Measurements from ENCODE around the gene MARF1. TPM values are rescaled to one million over a fixed set of nuclear protein-coding genes. Genes with fewer than 3 reads are reported as not detected.

The MARF1 gene
- total RNA-seq, 4 donors from 2014 or later: 32.0 to 52.6 (median 41.1) TPM

DNA sequence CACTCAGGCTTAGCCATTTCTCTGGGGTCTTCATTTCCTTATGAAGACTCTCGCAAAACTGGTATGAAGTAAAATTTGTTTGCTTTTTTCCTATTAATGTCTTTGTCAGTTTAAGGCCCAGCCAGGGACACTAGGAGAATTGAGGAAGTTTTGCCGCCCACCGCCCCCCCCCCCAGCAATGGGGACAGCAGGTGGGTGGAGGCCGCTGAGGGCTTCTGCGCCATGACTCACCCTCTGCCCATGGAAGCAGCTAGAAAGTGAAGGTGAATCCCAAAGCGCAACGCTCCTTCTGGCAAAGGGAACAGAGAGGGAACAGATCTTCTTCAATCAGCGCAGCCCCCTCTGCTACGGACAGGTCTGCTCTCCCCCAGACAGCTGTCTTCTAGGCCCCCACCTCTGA is 49.7 kb downstream of the MARF1 start:
- DNase-seq: no peak
- H3K27ac ChIP-seq: no peak overlapping the region
- no peaks in the 10 kb centered on the region for H3K9me3 ChIP-seq
- peaks cover 0 to 27% (median 9%) of the 10 kb centered on the region in 4 donors for H3K36me3 ChIP-seq
- WGBS, 2 donors (ENCODE audit: low coverage in 1 of 2): 87 to 92% methylated on average over 5 to 9 of the region's 9 CpGs
- H3K27me3 ChIP-seq: no peaks in the 10 kb centered on the region
- no peak overlapping the region for H3K4me3 ChIP-seq
- in situ Hi-C loops (cut with MboI; ENCODE audit: low pct_ligation_motif_present in 1 of 4, low pct_unique_long_range_greater_than_20kb in 1 of 4, low sequenced_read_pairs in 3 of 4): no loop called here
- intact Hi-C loops (cut with DNase I; ENCODE audit: low total_unique reads): loop anchor here (1.0 kb wide), 1 partner anchor 21 kb away; no protein-coding TSS in a partner anchor
- no peak for TF ChIP-seq POLR2AphosphoS5 (IDR thresholded peaks at IDR 0.05)
- H3K4me1 ChIP-seq: peaks cover 10 to 32% (median 16%) of the 10 kb centered on the region in 4 donors

DNA sequence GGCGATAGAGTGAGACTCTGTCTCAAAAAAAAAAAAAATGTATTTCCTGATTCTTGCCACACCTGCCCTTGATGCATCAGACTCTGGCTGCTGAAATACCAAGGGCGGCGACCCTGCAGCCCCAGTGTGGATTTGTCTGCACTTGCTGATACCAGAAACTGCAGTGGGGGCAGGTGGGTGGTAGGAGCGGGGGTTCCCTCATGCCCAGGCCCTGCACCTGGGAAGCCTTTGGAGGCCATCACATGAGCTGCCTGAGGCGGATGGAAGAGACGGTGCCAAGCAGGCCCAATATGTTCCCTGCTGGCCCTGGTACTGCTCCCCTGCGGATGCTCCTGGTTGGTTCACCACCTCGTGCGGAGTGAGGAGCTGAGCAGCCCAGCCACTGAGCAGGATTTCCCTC is 50.6 kb downstream of the MARF1 start:
- peak overlapping the region; percentile 28 to 90 (median 41) for H3K27ac ChIP-seq
- H3K36me3 ChIP-seq: peaks cover 0 to 19% (median 7%) of the 10 kb centered on the region in 4 donors
- H3K9me3 ChIP-seq: no peaks in the 10 kb centered on the region
- TF ChIP-seq POLR2AphosphoS5 (IDR thresholded peaks at IDR 0.05) (no peak), EP300 (IDR thresholded peaks at IDR 0.05; ENCODE audit: low read depth) (no peak), POLR2A (IDR thresholded peaks at IDR 0.05) (no peak)
- TF ChIP-seq, protein P1, sequence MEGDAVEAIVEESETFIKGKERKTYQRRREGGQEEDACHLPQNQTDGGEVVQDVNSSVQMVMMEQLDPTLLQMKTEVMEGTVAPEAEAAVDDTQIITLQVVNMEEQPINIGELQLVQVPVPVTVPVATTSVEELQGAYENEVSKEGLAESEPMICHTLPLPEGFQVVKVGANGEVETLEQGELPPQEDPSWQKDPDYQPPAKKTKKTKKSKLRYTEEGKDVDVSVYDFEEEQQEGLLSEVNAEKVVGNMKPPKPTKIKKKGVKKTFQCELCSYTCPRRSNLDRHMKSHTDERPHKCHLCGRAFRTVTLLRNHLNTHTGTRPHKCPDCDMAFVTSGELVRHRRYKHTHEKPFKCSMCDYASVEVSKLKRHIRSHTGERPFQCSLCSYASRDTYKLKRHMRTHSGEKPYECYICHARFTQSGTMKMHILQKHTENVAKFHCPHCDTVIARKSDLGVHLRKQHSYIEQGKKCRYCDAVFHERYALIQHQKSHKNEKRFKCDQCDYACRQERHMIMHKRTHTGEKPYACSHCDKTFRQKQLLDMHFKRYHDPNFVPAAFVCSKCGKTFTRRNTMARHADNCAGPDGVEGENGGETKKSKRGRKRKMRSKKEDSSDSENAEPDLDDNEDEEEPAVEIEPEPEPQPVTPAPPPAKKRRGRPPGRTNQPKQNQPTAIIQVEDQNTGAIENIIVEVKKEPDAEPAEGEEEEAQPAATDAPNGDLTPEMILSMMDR (IDR thresholded peaks at IDR 0.05): no peak
- H3K27me3 ChIP-seq: no peaks in the 10 kb centered on the region
- no peak overlapping the region for H3K4me3 ChIP-seq
- intact Hi-C loops (cut with DNase I; ENCODE audit: low total_unique reads): no loop called here
- 51 to 62% methylated on average over 2 to 9 of the region's 9 CpGs for WGBS, 2 donors (ENCODE audit: low coverage in 1 of 2)
- peaks cover 10 to 32% (median 16%) of the 10 kb centered on the region in 4 donors for H3K4me1 ChIP-seq
- peak; percentile 27 for DNase-seq
- in situ Hi-C loops (cut with MboI; ENCODE audit: low pct_ligation_motif_present in 1 of 4, low pct_unique_long_range_greater_than_20kb in 1 of 4, low sequenced_read_pairs in 3 of 4): no loop called here

DNA sequence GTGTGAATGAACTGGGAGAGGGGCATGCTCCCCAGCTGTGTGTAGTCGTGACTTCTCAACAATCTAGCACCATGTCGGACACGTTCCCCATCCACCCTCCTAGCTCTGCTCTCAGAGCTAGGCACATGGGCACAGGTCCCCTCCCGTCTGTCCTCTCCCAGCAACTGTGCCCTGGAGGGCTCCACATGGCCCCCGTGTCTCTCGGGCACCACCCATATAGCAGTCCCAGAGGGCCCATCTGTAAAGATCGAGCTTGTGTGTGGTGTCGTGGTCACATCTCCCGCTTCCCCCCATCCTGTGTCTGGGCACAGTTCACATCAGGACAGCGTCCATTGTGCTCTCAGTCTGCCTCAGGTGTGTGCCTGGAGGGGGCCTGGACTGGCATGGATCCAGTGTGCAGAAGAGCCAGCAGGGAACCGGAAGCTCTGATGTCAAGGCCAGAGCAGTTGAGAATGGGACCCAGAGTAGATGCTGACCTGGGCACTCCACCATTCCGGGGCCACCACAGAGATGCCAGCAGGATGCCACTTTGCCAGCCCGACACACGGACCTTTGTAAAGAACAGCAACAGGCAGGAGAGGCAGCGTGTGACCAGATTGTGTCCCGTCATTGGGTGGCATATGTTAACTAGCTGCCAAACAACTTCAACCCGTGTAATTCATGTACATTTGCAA is 55.7 kb downstream of the MARF1 start:
- Histone ChIP-seq H3K9me3 (peaks cover 0 to 3% of the 10 kb centered on the region in 2 donors), H3K36me3 (no peaks in the 10 kb centered on the region), H3K27me3 (no peaks in the 10 kb centered on the region), H3K27ac (no peak overlapping the region), H3K4me3 (no peak overlapping the region), H3K4me1 (peaks cover 10 to 29% (median 15%) of the 10 kb centered on the region in 4 donors)
- DNase-seq: no peak
- intact Hi-C loops (cut with DNase I; ENCODE audit: low total_unique reads) (no loop called here), in situ Hi-C loops (cut with MboI; ENCODE audit: low pct_ligation_motif_present in 1 of 4, low pct_unique_long_range_greater_than_20kb in 1 of 4, low sequenced_read_pairs in 3 of 4) (loop anchor here in 1 of 4 donors (10.0 kb wide), 1 partner anchor 62 kb away; no protein-coding TSS in a partner anchor)
- TF ChIP-seq POLR2A (IDR thresholded peaks at IDR 0.05): no peak
- TF ChIP-seq POLR2AphosphoS5 (IDR thresholded peaks at IDR 0.05): no peak
- TF ChIP-seq EP300 (IDR thresholded peaks at IDR 0.05; ENCODE audit: low read depth): no peak
- TF ChIP-seq, protein P1 (IDR thresholded peaks at IDR 0.05): no peak
- WGBS, 2 donors (ENCODE audit: low coverage in 1 of 2): 97% methylated on average over 17 of the region's 17 CpGs; no CpG with 5 or more reads in 1 of the 2 donors

DNA sequence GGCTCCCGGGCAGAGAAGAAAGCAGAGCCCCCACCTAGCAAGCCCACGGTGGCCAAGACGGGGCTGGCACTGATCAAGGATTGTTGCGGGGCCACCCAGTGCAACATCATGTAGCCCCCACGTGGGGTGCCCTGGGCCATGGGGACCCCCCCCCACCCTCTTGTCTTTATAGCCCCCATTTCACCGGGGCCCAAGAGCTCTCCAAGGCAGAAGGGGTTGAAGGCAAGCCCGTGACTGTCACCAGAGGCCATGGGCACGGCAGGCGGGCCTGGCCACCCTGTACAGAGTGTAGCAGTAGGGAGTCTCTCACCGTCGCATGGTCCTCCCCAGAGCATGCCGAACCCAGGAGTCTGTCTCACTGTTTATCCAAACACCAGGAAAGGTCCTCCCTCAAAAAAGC is 56.2 kb downstream of the MARF1 start:
- Histone ChIP-seq H3K4me3 (no peak overlapping the region), H3K4me1 (peaks cover 7 to 25% (median 13%) of the 10 kb centered on the region in 4 donors), H3K36me3 (no peaks in the 10 kb centered on the region), H3K27ac (no peak overlapping the region), H3K27me3 (no peaks in the 10 kb centered on the region), H3K9me3 (peaks cover 0 to 3% of the 10 kb centered on the region in 2 donors)
- in situ Hi-C loops (cut with MboI; ENCODE audit: low pct_ligation_motif_present in 1 of 4, low pct_unique_long_range_greater_than_20kb in 1 of 4, low sequenced_read_pairs in 3 of 4) (loop anchor here in 1 of 4 donors (10.0 kb wide), 1 partner anchor 62 kb away; no protein-coding TSS in a partner anchor), intact Hi-C loops (cut with DNase I; ENCODE audit: low total_unique reads) (no loop called here)
- TF ChIP-seq POLR2A (IDR thresholded peaks at IDR 0.05) (no peak), POLR2AphosphoS5 (IDR thresholded peaks at IDR 0.05) (no peak), EP300 (IDR thresholded peaks at IDR 0.05; ENCODE audit: low read depth) (no peak)
- TF ChIP-seq, protein P1 (IDR thresholded peaks at IDR 0.05): no peak
- DNase-seq: no peak
- 95% methylated on average over 12 of the region's 12 CpGs; no CpG with 5 or more reads in 1 of the 2 donors for WGBS, 2 donors (ENCODE audit: low coverage in 1 of 2)

Measured in transverse colon (tissue), 4 donors.